NT2/D1 (cell line): Measurements from ENCODE around the gene RASGRP2.

Experiments used
- DNase-seq: peaks from one replicate; pipeline ENCODE4 v3.0.0-alpha.2; 2011; ENCODE audit warnings: low read depth, low spot score
- H3K27me3 ChIP-seq: 2 replicates; pipeline ENCODE4 v1.6.0; 2011; ENCODE audit warnings: mild to moderate bottlenecking; ENCODE audit not compliant: insufficient read length, insufficient read depth
- H3K36me3 ChIP-seq: 2 replicates; pipeline ENCODE4 v1.6.1; 2011; ENCODE audit warnings: mild to moderate bottlenecking, low read length, mixed read lengths; ENCODE audit not compliant: insufficient read depth, insufficient read length
- H3K4me1 ChIP-seq: 2 replicates; pipeline ENCODE4 v1.5.1; 2011; ENCODE audit not compliant: insufficient read depth, insufficient read length
- H3K4me3 ChIP-seq: 2 replicates; pipeline ENCODE4 v1.5.1; 2011; ENCODE audit warnings: low read depth; ENCODE audit not compliant: insufficient read length
- H3K9ac ChIP-seq: 2 replicates; pipeline ENCODE4 v1.6.0; 2011; ENCODE audit warnings: low read depth; ENCODE audit not compliant: insufficient read length
- H3K9me3 ChIP-seq: 2 replicates; pipeline ENCODE4 v1.5.1; 2011; ENCODE audit warnings: mild to moderate bottlenecking, low read length; ENCODE audit not compliant: insufficient read depth
- SUZ12 ChIP-seq: IDR thresholded peaks from 2 replicates; pipeline ENCODE4 v1.6.1; 2011; ENCODE audit not compliant: insufficient read length, insufficient read depth; ENCODE audit errors: extremely low read depth
- YY1 ChIP-seq: IDR thresholded peaks from 2 replicates; pipeline ENCODE4 v1.6.1; 2011; ENCODE audit not compliant: insufficient read length, insufficient read depth
- ZNF274 ChIP-seq: IDR thresholded peaks from 2 replicates; pipeline ENCODE4 v1.6.1; 2011; ENCODE audit warnings: mild to moderate bottlenecking, low read depth, low read length

The RASGRP2 gene

DNA sequence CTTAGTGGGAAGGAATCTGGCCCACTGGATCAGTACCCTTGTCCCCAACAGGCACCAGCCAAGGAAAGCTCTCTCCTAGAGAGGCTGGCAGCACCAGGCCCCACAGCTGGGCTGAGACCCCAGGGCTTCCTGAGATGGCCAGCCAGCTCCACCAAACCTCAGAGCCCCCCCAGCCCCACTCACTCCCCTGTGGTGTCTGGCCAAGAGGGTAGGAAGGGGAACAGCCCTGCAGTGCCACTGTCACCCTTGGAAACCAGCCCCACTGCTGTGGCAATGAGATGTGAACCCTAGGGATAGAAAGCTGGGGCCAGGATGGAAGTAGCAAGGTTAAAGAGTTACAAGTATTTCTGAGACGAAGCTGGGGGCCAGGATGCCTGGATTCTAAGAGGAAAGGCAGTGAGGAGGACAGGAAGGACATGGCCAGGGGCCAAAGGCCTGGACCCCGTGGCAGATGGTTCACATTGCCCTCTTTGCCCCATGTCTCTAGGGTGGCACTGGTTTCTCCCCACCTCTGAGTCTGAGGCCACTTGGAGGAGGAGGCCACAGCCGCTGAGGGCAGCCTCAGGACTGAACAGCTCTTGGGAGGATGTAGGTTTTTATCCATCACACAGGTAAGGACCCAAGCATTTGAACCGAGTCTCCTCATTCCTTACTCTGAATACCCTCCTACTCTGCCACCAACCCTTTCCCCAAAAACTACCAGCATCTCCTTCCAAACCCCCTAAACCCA, 49.8 kb downstream of the RASGRP2 start:
- H3K9me3 ChIP-seq: no peaks in the 10 kb centered on the region
- TF ChIP-seq YY1 (no peak), ZNF274 (no peak), SUZ12 (no peak)
- H3K9ac ChIP-seq: no peak overlapping the region
- no peak for DNase-seq
- no peaks in the 10 kb centered on the region for H3K36me3 ChIP-seq
- H3K27me3 ChIP-seq: peaks cover 40% of the 10 kb centered on the region
- H3K4me3 ChIP-seq: no peak overlapping the region
- H3K4me1 ChIP-seq: peaks cover 11% of the 10 kb centered on the region

DNA sequence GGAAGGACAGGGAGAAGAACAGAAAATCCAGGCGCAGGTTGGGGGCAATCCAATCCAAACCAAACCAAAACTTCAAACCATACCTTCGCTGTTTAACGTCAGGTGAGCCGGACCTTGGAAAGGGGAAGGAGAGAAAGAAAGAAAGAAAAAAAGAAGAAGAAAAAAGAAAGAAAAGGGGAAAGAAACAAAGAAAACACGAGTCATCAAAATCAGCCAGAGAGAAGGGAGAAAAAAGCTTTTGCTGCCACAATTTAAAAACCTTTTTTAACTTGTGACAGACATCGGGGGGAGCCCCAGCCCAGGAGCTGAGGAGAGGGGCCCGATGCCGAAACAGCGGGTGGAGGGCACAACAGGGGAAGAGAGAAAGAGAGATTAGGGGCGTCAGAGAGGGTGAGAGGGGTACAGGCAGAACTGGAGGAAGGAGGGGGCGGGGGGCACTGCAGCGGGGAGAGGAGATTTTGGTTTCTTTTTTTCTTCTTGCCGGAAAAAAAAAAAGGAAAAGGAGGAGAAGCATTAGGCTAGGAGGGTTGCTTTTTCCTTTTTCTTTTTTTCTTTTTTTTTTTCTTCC, 51.1 kb downstream of the RASGRP2 start:
- Histone ChIP-seq H3K36me3 (no peaks in the 10 kb centered on the region), H3K4me1 (peaks cover 13% of the 10 kb centered on the region), H3K9ac (no peak overlapping the region), H3K4me3 (no peak overlapping the region), H3K27me3 (peaks cover 39% of the 10 kb centered on the region), H3K9me3 (no peaks in the 10 kb centered on the region)
- no peak for DNase-seq
- TF ChIP-seq SUZ12: no peak

DNA sequence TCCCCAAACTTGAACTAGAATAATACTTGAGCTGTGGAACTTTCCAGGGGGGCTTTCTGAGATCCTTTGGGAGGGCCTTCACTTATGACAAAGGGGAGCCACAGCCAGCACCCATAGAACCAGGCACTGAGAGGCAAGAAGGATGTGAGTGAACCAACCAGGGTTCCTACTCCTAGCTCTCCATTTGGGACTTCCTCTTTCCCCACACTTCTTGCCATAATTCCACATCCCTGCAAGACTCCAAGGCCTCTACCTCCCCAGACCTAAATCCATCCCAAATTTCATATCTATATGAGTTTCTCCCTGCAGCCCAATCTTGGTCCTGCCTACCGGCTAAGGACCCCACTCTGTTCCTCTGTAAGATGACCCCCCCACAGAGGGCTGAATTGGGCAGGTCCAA, 52.4 kb downstream of the RASGRP2 start:
- Histone ChIP-seq H3K9me3 (no peaks in the 10 kb centered on the region), H3K27me3 (peaks cover 27% of the 10 kb centered on the region), H3K4me1 (peaks cover 13% of the 10 kb centered on the region), H3K4me3 (no peak overlapping the region), H3K9ac (no peak overlapping the region), H3K36me3 (no peaks in the 10 kb centered on the region)
- TF ChIP-seq ZNF274 (no peak), SUZ12 (no peak), YY1 (no peak)
- DNase-seq: no peak

DNA sequence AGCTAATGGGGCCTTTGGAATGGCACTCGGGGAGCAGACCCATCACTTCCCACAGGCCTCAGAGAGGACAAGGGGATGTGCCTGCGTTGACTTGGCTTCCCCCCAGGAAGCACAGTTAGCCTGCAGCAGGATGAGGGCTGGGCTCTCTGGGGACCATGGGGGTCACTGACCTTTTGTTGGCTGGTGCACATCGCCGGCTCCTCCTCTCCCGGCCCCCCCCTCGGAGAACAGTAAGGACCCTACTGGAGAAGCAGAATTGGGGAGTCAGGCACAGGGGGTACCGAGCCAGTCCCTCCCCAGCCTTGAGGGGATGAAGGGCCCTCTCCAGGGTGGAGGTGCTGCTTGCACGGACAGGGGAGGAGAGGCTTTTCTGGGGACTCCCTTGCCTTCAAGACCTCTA, 53.7 kb downstream of the RASGRP2 start:
- TF ChIP-seq SUZ12: no peak
- Histone ChIP-seq H3K9me3 (no peaks in the 10 kb centered on the region), H3K36me3 (no peaks in the 10 kb centered on the region), H3K4me3 (no peak overlapping the region), H3K4me1 (peaks cover 9% of the 10 kb centered on the region), H3K9ac (no peak overlapping the region), H3K27me3 (peaks cover 19% of the 10 kb centered on the region)
- no peak for DNase-seq

DNA sequence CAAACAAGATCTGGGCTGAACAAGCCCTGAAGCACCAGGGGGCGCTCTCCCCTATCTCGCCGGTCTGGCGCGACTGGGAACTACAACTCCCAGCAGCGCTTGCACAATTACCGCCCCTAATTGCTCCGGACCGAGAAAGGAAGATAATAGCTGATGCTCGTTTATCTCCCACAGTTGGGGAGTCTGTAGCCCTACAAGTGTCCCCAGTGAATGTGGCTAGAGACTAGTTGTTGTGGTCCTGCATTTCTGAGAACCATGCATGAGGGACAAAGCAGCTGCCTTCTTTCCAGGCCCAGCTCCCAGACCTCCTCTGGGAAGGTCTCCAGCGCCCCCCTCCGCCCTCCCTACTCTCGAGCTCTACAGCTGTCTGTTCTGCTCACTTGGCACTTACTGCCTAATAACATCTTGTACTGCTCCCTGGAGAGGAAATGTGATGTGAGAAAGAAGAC, 55.4 kb downstream of the RASGRP2 start:
- Histone ChIP-seq H3K9me3 (no peaks in the 10 kb centered on the region), H3K9ac (peak overlapping the region; percentile 69), H3K27me3 (peaks cover 12% of the 10 kb centered on the region), H3K4me3 (peak overlapping the region; percentile 50), H3K36me3 (no peaks in the 10 kb centered on the region), H3K4me1 (peaks cover 2% of the 10 kb centered on the region)
- peak; percentile 94 for DNase-seq
- TF ChIP-seq ZNF274: no peak
- no peak for TF ChIP-seq SUZ12
- TF ChIP-seq YY1: no peak

DNA sequence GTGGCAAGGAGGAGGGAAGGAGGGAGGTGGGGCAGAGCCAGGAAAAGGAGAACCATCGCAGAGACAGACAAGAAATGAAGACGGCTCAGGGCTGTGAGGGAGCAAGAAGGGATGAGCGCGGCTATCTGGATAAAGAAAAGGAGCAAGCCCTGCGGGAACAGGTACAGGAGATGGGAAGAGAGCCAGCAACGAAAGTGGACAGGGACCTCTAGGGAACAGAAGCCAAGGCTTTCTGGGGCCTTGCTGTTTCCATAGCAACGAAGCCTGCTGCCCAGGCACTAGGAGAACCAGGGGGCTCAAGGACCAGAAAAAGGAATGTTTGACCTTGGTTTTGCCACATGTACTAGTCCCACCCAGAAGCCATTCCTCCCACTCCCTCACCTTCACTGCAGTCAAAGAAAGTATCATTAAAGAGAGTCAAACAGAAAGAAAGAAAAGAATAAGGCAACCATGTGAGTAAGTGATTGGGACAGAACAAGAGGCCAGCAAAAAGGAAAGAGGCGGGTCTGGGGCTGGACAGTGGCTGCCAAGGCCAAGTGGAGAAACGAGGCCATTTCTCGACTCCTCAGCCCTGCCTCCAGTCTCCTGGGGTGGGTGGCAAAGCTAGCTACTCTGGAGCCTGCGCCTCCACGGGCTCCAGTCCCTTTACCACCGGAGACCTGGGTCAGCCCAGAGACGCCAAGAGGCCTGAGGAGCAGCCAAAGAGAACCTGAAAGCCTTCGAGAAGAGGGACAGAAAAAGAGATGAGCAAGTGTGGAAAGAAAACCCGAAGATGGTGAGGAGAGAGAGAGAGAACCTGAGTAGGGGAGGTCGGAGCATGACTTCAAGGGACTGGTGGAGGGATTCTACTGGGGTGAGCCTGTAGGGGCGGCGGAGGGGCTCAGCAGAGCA, 56.1 kb downstream of the RASGRP2 start:
- Histone ChIP-seq H3K9me3 (no peaks in the 10 kb centered on the region), H3K4me1 (peaks cover 2% of the 10 kb centered on the region), H3K27me3 (peaks cover 8% of the 10 kb centered on the region), H3K4me3 (peak overlapping the region; percentile 50), H3K9ac (no peak overlapping the region), H3K36me3 (no peaks in the 10 kb centered on the region)
- no peak for TF ChIP-seq YY1
- no peak for TF ChIP-seq SUZ12
- no peak for TF ChIP-seq ZNF274
- DNase-seq: no peak

DNA sequence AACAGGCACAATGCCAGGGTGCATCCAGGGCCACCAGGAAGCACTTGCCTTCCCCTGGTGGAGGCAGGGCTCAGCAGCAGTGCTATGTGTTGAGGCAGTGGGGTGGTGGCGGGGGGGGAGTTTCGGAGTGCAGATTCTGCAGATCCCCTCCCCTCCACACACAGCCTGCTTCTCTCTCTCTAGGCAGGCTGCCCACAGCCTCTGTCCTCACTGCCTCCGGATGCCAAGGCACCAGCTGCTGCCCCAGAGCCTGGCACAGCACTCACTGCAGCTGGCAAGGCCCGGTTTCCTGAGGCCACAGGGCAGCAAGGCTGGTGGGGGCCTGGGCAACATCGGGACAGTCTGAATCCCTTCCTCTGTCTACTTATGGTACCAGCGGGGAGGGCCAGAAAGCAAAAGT, 56.7 kb downstream of the RASGRP2 start:
- no peak for TF ChIP-seq YY1
- TF ChIP-seq ZNF274: no peak
- no peak for TF ChIP-seq SUZ12
- Histone ChIP-seq H3K27me3 (peaks cover 8% of the 10 kb centered on the region), H3K4me3 (no peak overlapping the region), H3K9ac (no peak overlapping the region), H3K36me3 (no peaks in the 10 kb centered on the region), H3K4me1 (peaks cover 2% of the 10 kb centered on the region), H3K9me3 (no peaks in the 10 kb centered on the region)
- DNase-seq: no peak
